ENCODE results near the gene PHYHD1. TPM values are rescaled to one million over a fixed set of nuclear protein-coding genes. Genes with fewer than 3 reads are reported as not detected.

PHYHD1 gene
- total and polyA plus RNA-seq, 2 donors (not counting 1 experiment from before 2014, with no cell fraction given): 0.96 to 2.0 TPM

GRCh38 chr9:128913995-128914772 lies 6.6 kb upstream of the PHYHD1 start:
- H3K4me1 Mint-ChIP-seq: peaks cover 5% of the 10 kb centered on the region
- H3K9ac ChIP-seq (ENCODE audit: low read length): no peak overlapping the region
- TF ChIP-seq, protein P1, sequence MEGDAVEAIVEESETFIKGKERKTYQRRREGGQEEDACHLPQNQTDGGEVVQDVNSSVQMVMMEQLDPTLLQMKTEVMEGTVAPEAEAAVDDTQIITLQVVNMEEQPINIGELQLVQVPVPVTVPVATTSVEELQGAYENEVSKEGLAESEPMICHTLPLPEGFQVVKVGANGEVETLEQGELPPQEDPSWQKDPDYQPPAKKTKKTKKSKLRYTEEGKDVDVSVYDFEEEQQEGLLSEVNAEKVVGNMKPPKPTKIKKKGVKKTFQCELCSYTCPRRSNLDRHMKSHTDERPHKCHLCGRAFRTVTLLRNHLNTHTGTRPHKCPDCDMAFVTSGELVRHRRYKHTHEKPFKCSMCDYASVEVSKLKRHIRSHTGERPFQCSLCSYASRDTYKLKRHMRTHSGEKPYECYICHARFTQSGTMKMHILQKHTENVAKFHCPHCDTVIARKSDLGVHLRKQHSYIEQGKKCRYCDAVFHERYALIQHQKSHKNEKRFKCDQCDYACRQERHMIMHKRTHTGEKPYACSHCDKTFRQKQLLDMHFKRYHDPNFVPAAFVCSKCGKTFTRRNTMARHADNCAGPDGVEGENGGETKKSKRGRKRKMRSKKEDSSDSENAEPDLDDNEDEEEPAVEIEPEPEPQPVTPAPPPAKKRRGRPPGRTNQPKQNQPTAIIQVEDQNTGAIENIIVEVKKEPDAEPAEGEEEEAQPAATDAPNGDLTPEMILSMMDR (IDR thresholded peaks at IDR 0.05): no peak
- no peak for TF ChIP-seq EZH2 (IDR thresholded peaks at IDR 0.05; ENCODE audit: borderline replicate concordance, insufficient read depth, low read depth, low read length, poor library complexity, severe bottlenecking)
- intact Hi-C loops (cut with micrococcal nuclease): no loop called here
- H3K27ac Mint-ChIP-seq: no peak overlapping the region
- no peaks in the 10 kb centered on the region for H3K4me1 ChIP-seq (ENCODE audit: control insufficient read depth in 2 of 2, insufficient read depth in 2 of 2, low read length in 2 of 2)
- peaks cover 0 to 38% of the 10 kb centered on the region in 2 experiments for H3K36me3 ChIP-seq (replicated peaks in 1 of 2; ENCODE audit: control extremely low read depth in 1 of 2, control insufficient read depth in 1 of 2, extremely low read depth in 1 of 2, insufficient read depth in 2 of 2, low read length in 1 of 2)
- no peaks in the 10 kb centered on the region for H3K9me3 Mint-ChIP-seq (ENCODE audit: insufficient read depth)
- H2AFZ ChIP-seq (ENCODE audit: insufficient read depth, low read depth, low read length, poor library complexity, severe bottlenecking): no peak overlapping the region
- ChIA-PET CTCF (no interaction called here), POLR2A (no interaction called here)
- no peak overlapping the region for H3K4me2 ChIP-seq (replicated peaks; ENCODE audit: low read depth, low read length, poor library complexity, severe bottlenecking)
- no peaks in the 10 kb centered on the region for H3K27me3 ChIP-seq (replicated peaks in 1 of 4; ENCODE audit: control extremely low read depth in 1 of 4, control insufficient read depth in 3 of 4, insufficient read depth in 4 of 4, low read length in 3 of 4)
- H3K4me3 Mint-ChIP-seq: no peak overlapping the region
- DNase-seq: no peak
- no peaks in the 10 kb centered on the region for H3K9me3 ChIP-seq (ENCODE audit: control extremely low read depth in 1 of 3, control insufficient read depth in 2 of 3, insufficient read depth in 1 of 3, low read length in 2 of 3)
- peaks cover 54% of the 10 kb centered on the region for H3K79me2 ChIP-seq (ENCODE audit: control insufficient read depth, insufficient read depth, low read length)
- H3K27ac ChIP-seq (ENCODE audit: low read length in 2 of 2): no peak overlapping the region
- WGBS (ENCODE audit: insufficient coverage): 92% methylated on average over 21 of the region's 23 CpGs
- ATAC-seq (ENCODE audit: low read depth): no peak
- H3K27me3 Mint-ChIP-seq: no peaks in the 10 kb centered on the region
- H3K4me3 ChIP-seq (ENCODE audit: control extremely low read depth in 1 of 5, extremely low read depth in 1 of 5, insufficient read depth in 1 of 5, low read depth in 2 of 5, low read length in 4 of 5): no peak overlapping the region
- H4K20me1 ChIP-seq (ENCODE audit: control insufficient read depth, insufficient read depth, low read length, poor library complexity, severe bottlenecking): peaks cover 29% of the 10 kb centered on the region

DNA sequence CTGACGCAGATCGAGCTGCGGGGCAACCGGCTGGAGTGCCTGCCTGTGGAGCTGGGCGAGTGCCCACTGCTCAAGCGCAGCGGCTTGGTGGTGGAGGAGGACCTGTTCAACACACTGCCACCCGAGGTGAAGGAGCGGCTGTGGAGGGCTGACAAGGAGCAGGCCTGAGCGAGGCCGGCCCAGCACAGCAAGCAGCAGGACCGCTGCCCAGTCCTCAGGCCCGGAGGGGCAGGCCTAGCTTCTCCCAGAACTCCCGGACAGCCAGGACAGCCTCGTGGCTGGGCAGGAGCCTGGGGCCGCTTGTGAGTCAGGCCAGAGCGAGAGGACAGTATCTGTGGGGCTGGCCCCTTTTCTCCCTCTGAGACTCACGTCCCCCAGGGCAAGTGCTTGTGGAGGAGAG lies 4.6 kb upstream of the PHYHD1 start:
- H4K20me1 ChIP-seq (ENCODE audit: control insufficient read depth, insufficient read depth, low read length, poor library complexity, severe bottlenecking): peaks cover 12% of the 10 kb centered on the region
- DNase-seq (no peak), ATAC-seq (ENCODE audit: low read depth) (no peak)
- intact Hi-C loops (cut with micrococcal nuclease): no loop called here
- no peak overlapping the region for H2AFZ ChIP-seq (ENCODE audit: insufficient read depth, low read depth, low read length, poor library complexity, severe bottlenecking)
- peaks cover 0 to 6% of the 10 kb centered on the region in 2 donors for H3K4me1 ChIP-seq (ENCODE audit: control insufficient read depth in 2 of 2, insufficient read depth in 2 of 2, low read length in 2 of 2)
- H3K79me2 ChIP-seq (ENCODE audit: control insufficient read depth, insufficient read depth, low read length): peaks cover 34% of the 10 kb centered on the region
- no peaks in the 10 kb centered on the region for H3K27me3 ChIP-seq (replicated peaks in 1 of 4; ENCODE audit: control extremely low read depth in 1 of 4, control insufficient read depth in 3 of 4, insufficient read depth in 4 of 4, low read length in 3 of 4)
- H3K4me3 ChIP-seq (ENCODE audit: control extremely low read depth in 1 of 5, extremely low read depth in 1 of 5, insufficient read depth in 1 of 5, low read depth in 2 of 5, low read length in 4 of 5): no peak overlapping the region
- ChIA-PET POLR2A (no interaction called here), CTCF (interaction anchor here (1.1 kb wide), 1 partner anchor 9 kb away, joined by 3 read pairs; no protein-coding TSS in a partner anchor)
- no peak overlapping the region for H3K27ac Mint-ChIP-seq
- H3K4me3 Mint-ChIP-seq: no peak overlapping the region
- H3K27me3 Mint-ChIP-seq: no peaks in the 10 kb centered on the region
- peaks cover 3% of the 10 kb centered on the region for H3K4me1 Mint-ChIP-seq
- no peak overlapping the region for H3K27ac ChIP-seq (ENCODE audit: low read length in 2 of 2)
- H3K9me3 Mint-ChIP-seq (ENCODE audit: insufficient read depth): no peaks in the 10 kb centered on the region
- WGBS (ENCODE audit: insufficient coverage): 97% methylated on average over 18 of the region's 18 CpGs
- no peak overlapping the region for H3K9ac ChIP-seq (ENCODE audit: low read length)
- H3K4me2 ChIP-seq (replicated peaks; ENCODE audit: low read depth, low read length, poor library complexity, severe bottlenecking): no peak overlapping the region
- TF ChIP-seq, protein P1 (IDR thresholded peaks at IDR 0.05): no peak
- no peak for TF ChIP-seq EZH2 (IDR thresholded peaks at IDR 0.05; ENCODE audit: borderline replicate concordance, insufficient read depth, low read depth, low read length, poor library complexity, severe bottlenecking)
- peaks cover 0 to 24% of the 10 kb centered on the region in 2 experiments for H3K36me3 ChIP-seq (replicated peaks in 1 of 2; ENCODE audit: control extremely low read depth in 1 of 2, control insufficient read depth in 1 of 2, extremely low read depth in 1 of 2, insufficient read depth in 2 of 2, low read length in 1 of 2)
- H3K9me3 ChIP-seq (ENCODE audit: control extremely low read depth in 1 of 3, control insufficient read depth in 2 of 3, insufficient read depth in 1 of 3, low read length in 2 of 3): no peaks in the 10 kb centered on the region

Data from B cell (primary cell).